ENCODE measurements around the gene RASSF1.

RASSF1 gene

GRCh38 chr3:50383750-50384149 is 43.1 kb upstream of the RASSF1 start:
- no CpG with 5 or more reads among the region's 6 CpGs for WGBS (ENCODE audit: extremely low coverage, insufficient coverage, low lambda C conversion rate)

DNA sequence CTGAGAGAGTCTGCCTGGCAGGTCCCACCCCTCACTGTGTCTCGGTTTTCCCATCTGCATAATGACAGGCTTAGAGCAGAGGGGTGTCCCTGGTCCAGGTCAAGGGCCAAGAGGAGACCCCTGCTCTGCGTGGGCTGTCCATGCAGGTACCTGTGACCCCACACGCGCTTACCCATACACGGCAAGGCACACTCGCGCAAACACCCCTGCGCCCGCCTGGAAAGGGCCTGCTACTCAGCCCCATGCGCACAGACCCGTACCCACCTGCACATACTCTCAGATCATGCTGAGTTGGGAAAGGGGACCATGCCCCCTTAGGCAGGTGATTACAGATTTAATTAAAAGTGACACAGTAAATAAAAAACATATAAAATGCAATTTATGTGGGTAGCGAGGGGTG is 42.1 kb upstream of the RASSF1 start:
- Histone ChIP-seq H4K8ac (ENCODE audit: low read depth, low read length) (no peak overlapping the region), H2AK5ac (ENCODE audit: low read length) (no peak overlapping the region), H3K9ac (ENCODE audit: low read length) (no peak overlapping the region), H3K18ac (ENCODE audit: low read length) (no peak overlapping the region), H3K4me3 (ENCODE audit: low read length) (no peak overlapping the region), H3K4me1 (ENCODE audit: control insufficient read depth, low read depth, low read length) (no peaks in the 10 kb centered on the region), H2BK120ac (ENCODE audit: low read depth, low read length) (no peak overlapping the region), H3K79me2 (ENCODE audit: control insufficient read depth, insufficient read depth, low read length) (no peaks in the 10 kb centered on the region), H3K27me3 (ENCODE audit: insufficient read depth, low read length, poor library complexity) (no peaks in the 10 kb centered on the region), H3K4me2 (ENCODE audit: low read length) (no peak overlapping the region), H3K4ac (ENCODE audit: low read depth, low read length) (no peak overlapping the region), H2BK15ac (replicated peaks; ENCODE audit: low read depth) (no peak overlapping the region), H3K23ac (ENCODE audit: low read length) (no peak overlapping the region), H4K5ac (ENCODE audit: low read length) (no peak overlapping the region), H2BK5ac (ENCODE audit: low read length) (no peak overlapping the region), H3K36me3 (ENCODE audit: control insufficient read depth, insufficient read depth, low read length) (no peaks in the 10 kb centered on the region), H3K56ac (ENCODE audit: low read length) (no peak overlapping the region), H3K27ac (ENCODE audit: low read depth, low read length) (no peak overlapping the region), H3K79me1 (ENCODE audit: low read length) (no peaks in the 10 kb centered on the region)
- no peak for DNase-seq
- WGBS (ENCODE audit: extremely low coverage, insufficient coverage, low lambda C conversion rate): no CpG with 5 or more reads among the region's 12 CpGs

More at GRCh38 chr3:50383750-50384149, 43.1 kb upstream of the RASSF1 start:
- no peak overlapping the region for H3K23ac ChIP-seq (ENCODE audit: low read length)
- no peak overlapping the region for H4K8ac ChIP-seq (ENCODE audit: low read depth, low read length)
- H3K9ac ChIP-seq (ENCODE audit: low read length): no peak overlapping the region
- H3K4me2 ChIP-seq (ENCODE audit: low read length): no peak overlapping the region
- DNase-seq: no peak
- no peak overlapping the region for H3K4ac ChIP-seq (ENCODE audit: low read depth, low read length)
- no peak overlapping the region for H3K4me3 ChIP-seq (ENCODE audit: low read length)
- H4K5ac ChIP-seq (ENCODE audit: low read length): no peak overlapping the region
- H3K56ac ChIP-seq (ENCODE audit: low read length): no peak overlapping the region
- no peak overlapping the region for H2BK120ac ChIP-seq (ENCODE audit: low read depth, low read length)
- H2BK5ac ChIP-seq (ENCODE audit: low read length): no peak overlapping the region
- no peaks in the 10 kb centered on the region for H3K36me3 ChIP-seq (ENCODE audit: control insufficient read depth, insufficient read depth, low read length)
- H3K4me1 ChIP-seq (ENCODE audit: control insufficient read depth, low read depth, low read length): no peaks in the 10 kb centered on the region
- no peaks in the 10 kb centered on the region for H3K79me2 ChIP-seq (ENCODE audit: control insufficient read depth, insufficient read depth, low read length)
- no peaks in the 10 kb centered on the region for H3K79me1 ChIP-seq (ENCODE audit: low read length)
- H2AK5ac ChIP-seq (ENCODE audit: low read length): no peak overlapping the region
- no peak overlapping the region for H3K18ac ChIP-seq (ENCODE audit: low read length)
- no peaks in the 10 kb centered on the region for H3K27me3 ChIP-seq (ENCODE audit: insufficient read depth, low read length, poor library complexity)
- H3K27ac ChIP-seq (ENCODE audit: low read depth, low read length): no peak overlapping the region
- no peak overlapping the region for H2BK15ac ChIP-seq (replicated peaks; ENCODE audit: low read depth)

GRCh38 chr3:50381383-50381782 is 40.7 kb upstream of the RASSF1 start:
- no CpG with 5 or more reads among the region's 4 CpGs for WGBS (ENCODE audit: extremely low coverage, insufficient coverage, low lambda C conversion rate)
- H3K79me2 ChIP-seq (ENCODE audit: control insufficient read depth, insufficient read depth, low read length): no peaks in the 10 kb centered on the region
- no peak overlapping the region for H4K8ac ChIP-seq (ENCODE audit: low read depth, low read length)
- no peak overlapping the region for H4K5ac ChIP-seq (ENCODE audit: low read length)
- no peaks in the 10 kb centered on the region for H3K27me3 ChIP-seq (ENCODE audit: insufficient read depth, low read length, poor library complexity)
- no peak overlapping the region for H3K4me2 ChIP-seq (ENCODE audit: low read length)
- no peak for DNase-seq
- H3K27ac ChIP-seq (ENCODE audit: low read depth, low read length): no peak overlapping the region
- H3K4me3 ChIP-seq (ENCODE audit: low read length): no peak overlapping the region
- H2BK15ac ChIP-seq (replicated peaks; ENCODE audit: low read depth): no peak overlapping the region
- H3K9ac ChIP-seq (ENCODE audit: low read length): no peak overlapping the region
- H2BK120ac ChIP-seq (ENCODE audit: low read depth, low read length): no peak overlapping the region
- H3K36me3 ChIP-seq (ENCODE audit: control insufficient read depth, insufficient read depth, low read length): no peaks in the 10 kb centered on the region
- H2AK5ac ChIP-seq (ENCODE audit: low read length): no peak overlapping the region
- H3K56ac ChIP-seq (ENCODE audit: low read length): no peak overlapping the region
- H3K4me1 ChIP-seq (ENCODE audit: control insufficient read depth, low read depth, low read length): no peaks in the 10 kb centered on the region
- no peak overlapping the region for H2BK5ac ChIP-seq (ENCODE audit: low read length)
- H3K79me1 ChIP-seq (ENCODE audit: low read length): no peaks in the 10 kb centered on the region
- H3K18ac ChIP-seq (ENCODE audit: low read length): no peak overlapping the region
- H3K4ac ChIP-seq (ENCODE audit: low read depth, low read length): no peak overlapping the region
- H3K23ac ChIP-seq (ENCODE audit: low read length): no peak overlapping the region

GRCh38 chr3:50380405-50381085 is 39.9 kb upstream of the RASSF1 start:
- no peaks in the 10 kb centered on the region for H3K79me2 ChIP-seq (ENCODE audit: control insufficient read depth, insufficient read depth, low read length)
- H3K27ac ChIP-seq (ENCODE audit: low read depth, low read length): no peak overlapping the region
- no peak overlapping the region for H2BK120ac ChIP-seq (ENCODE audit: low read depth, low read length)
- H4K8ac ChIP-seq (ENCODE audit: low read depth, low read length): no peak overlapping the region
- no peak overlapping the region for H3K4ac ChIP-seq (ENCODE audit: low read depth, low read length)
- no peak overlapping the region for H3K56ac ChIP-seq (ENCODE audit: low read length)
- no peak overlapping the region for H3K4me2 ChIP-seq (ENCODE audit: low read length)
- no peak overlapping the region for H2AK5ac ChIP-seq (ENCODE audit: low read length)
- H3K36me3 ChIP-seq (ENCODE audit: control insufficient read depth, insufficient read depth, low read length): no peaks in the 10 kb centered on the region
- H4K5ac ChIP-seq (ENCODE audit: low read length): no peak overlapping the region
- WGBS (ENCODE audit: extremely low coverage, insufficient coverage, low lambda C conversion rate): no CpG with 5 or more reads among the region's 17 CpGs
- no peaks in the 10 kb centered on the region for H3K27me3 ChIP-seq (ENCODE audit: insufficient read depth, low read length, poor library complexity)
- H2BK5ac ChIP-seq (ENCODE audit: low read length): no peak overlapping the region
- H2BK15ac ChIP-seq (replicated peaks; ENCODE audit: low read depth): no peak overlapping the region
- no peak overlapping the region for H3K9ac ChIP-seq (ENCODE audit: low read length)
- H3K79me1 ChIP-seq (ENCODE audit: low read length): no peaks in the 10 kb centered on the region
- H3K23ac ChIP-seq (ENCODE audit: low read length): no peak overlapping the region
- no peaks in the 10 kb centered on the region for H3K4me1 ChIP-seq (ENCODE audit: control insufficient read depth, low read depth, low read length)
- H3K18ac ChIP-seq (ENCODE audit: low read length): no peak overlapping the region
- no peak for DNase-seq
- no peak overlapping the region for H3K4me3 ChIP-seq (ENCODE audit: low read length)

DNA sequence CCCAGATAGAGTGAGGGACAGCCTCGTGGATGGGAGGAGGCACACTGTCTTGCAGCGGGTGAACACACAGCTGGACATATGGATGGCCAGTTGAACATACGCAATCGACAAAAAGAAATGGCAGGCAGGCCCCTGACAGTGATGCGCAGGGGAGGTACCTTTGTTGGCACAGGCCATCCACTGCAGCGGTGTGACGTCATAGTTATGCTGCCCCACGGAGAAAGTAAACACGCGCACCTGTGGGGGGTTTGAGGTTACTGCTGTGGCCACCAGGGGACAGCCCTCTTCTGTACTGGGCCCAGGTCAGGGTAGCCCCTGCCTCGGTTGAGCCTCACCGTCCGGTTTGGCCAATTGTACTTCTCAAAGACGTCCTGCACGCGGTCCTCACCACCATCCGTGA is 38.1 kb upstream of the RASSF1 start:
- Histone ChIP-seq H3K27me3 (ENCODE audit: insufficient read depth, low read length, poor library complexity) (no peaks in the 10 kb centered on the region), H3K27ac (ENCODE audit: low read depth, low read length) (no peak overlapping the region), H3K4me2 (ENCODE audit: low read length) (no peak overlapping the region), H2BK120ac (ENCODE audit: low read depth, low read length) (no peak overlapping the region), H3K9ac (ENCODE audit: low read length) (no peak overlapping the region), H2AK5ac (ENCODE audit: low read length) (no peak overlapping the region), H3K4me1 (ENCODE audit: control insufficient read depth, low read depth, low read length) (no peaks in the 10 kb centered on the region), H3K23ac (ENCODE audit: low read length) (no peak overlapping the region), H3K56ac (ENCODE audit: low read length) (no peak overlapping the region), H3K4me3 (ENCODE audit: low read length) (no peak overlapping the region), H2BK5ac (ENCODE audit: low read length) (no peak overlapping the region), H4K5ac (ENCODE audit: low read length) (no peak overlapping the region), H3K79me1 (ENCODE audit: low read length) (no peaks in the 10 kb centered on the region), H2BK15ac (replicated peaks; ENCODE audit: low read depth) (no peak overlapping the region), H3K18ac (ENCODE audit: low read length) (no peak overlapping the region), H3K79me2 (ENCODE audit: control insufficient read depth, insufficient read depth, low read length) (no peaks in the 10 kb centered on the region), H3K4ac (ENCODE audit: low read depth, low read length) (no peak overlapping the region), H3K36me3 (ENCODE audit: control insufficient read depth, insufficient read depth, low read length) (no peaks in the 10 kb centered on the region), H4K8ac (ENCODE audit: low read depth, low read length) (no peak overlapping the region)
- DNase-seq: no peak
- no CpG with 5 or more reads among the region's 17 CpGs for WGBS (ENCODE audit: extremely low coverage, insufficient coverage, low lambda C conversion rate)

- H3K4me1 ChIP-seq (ENCODE audit: control insufficient read depth, low read depth, low read length): peaks cover 2% of the 10 kb centered on the region
- H3K4ac ChIP-seq (ENCODE audit: low read depth, low read length): no peak overlapping the region
- H3K27me3 ChIP-seq (ENCODE audit: insufficient read depth, low read length, poor library complexity): no peaks in the 10 kb centered on the region
- WGBS (ENCODE audit: extremely low coverage, insufficient coverage, low lambda C conversion rate): no CpG with 5 or more reads among the region's 6 CpGs
- H3K18ac ChIP-seq (ENCODE audit: low read length): no peak overlapping the region
- no peaks in the 10 kb centered on the region for H3K36me3 ChIP-seq (ENCODE audit: control insufficient read depth, insufficient read depth, low read length)
- no peak for DNase-seq
- H3K56ac ChIP-seq (ENCODE audit: low read length): no peak overlapping the region
- no peak overlapping the region for H3K27ac ChIP-seq (ENCODE audit: low read depth, low read length)
- H2AK5ac ChIP-seq (ENCODE audit: low read length): no peak overlapping the region
- no peak overlapping the region for H3K9ac ChIP-seq (ENCODE audit: low read length)
- H2BK5ac ChIP-seq (ENCODE audit: low read length): no peak overlapping the region
- no peak overlapping the region for H2BK120ac ChIP-seq (ENCODE audit: low read depth, low read length)
- H3K79me2 ChIP-seq (ENCODE audit: control insufficient read depth, insufficient read depth, low read length): no peaks in the 10 kb centered on the region
- H3K4me3 ChIP-seq (ENCODE audit: low read length): no peak overlapping the region
- H3K23ac ChIP-seq (ENCODE audit: low read length): no peak overlapping the region
- H3K4me2 ChIP-seq (ENCODE audit: low read length): no peak overlapping the region
- H4K8ac ChIP-seq (ENCODE audit: low read depth, low read length): no peak overlapping the region
- no peaks in the 10 kb centered on the region for H3K79me1 ChIP-seq (ENCODE audit: low read length)
- no peak overlapping the region for H2BK15ac ChIP-seq (replicated peaks; ENCODE audit: low read depth)
- no peak overlapping the region for H4K5ac ChIP-seq (ENCODE audit: low read length)
These were observed 37.4 kb upstream of the RASSF1 start for GRCh38 chr3:50378024-50378423.
